GM18511 (cell line): ENCODE data around the gene S100A9.
"Not testable (repeated sequence)": the region's sequence is repeated elsewhere in the genome, so short reads cannot be mapped to it uniquely, and the experiment has no call there.

ENCODE experiments used
- ATAC-seq: cut with Tn5 transposase; IDR thresholded peaks from one replicate; pipeline ENCODE4 v1.9.1; 2021; ENCODE audit warnings: mild to moderate bottlenecking, moderate library complexity; ENCODE audit not compliant: unreplicated experiment

S100A9 gene

GRCh38 chr1:153357853-153358690 is at the start of gene S100A9:
Gene S100A9, plus strand, starts transcription at chr1:153357854. Its CDS starts 430 bp downstream, at chr1:153358284.
- no peak for ATAC-seq

DNA sequence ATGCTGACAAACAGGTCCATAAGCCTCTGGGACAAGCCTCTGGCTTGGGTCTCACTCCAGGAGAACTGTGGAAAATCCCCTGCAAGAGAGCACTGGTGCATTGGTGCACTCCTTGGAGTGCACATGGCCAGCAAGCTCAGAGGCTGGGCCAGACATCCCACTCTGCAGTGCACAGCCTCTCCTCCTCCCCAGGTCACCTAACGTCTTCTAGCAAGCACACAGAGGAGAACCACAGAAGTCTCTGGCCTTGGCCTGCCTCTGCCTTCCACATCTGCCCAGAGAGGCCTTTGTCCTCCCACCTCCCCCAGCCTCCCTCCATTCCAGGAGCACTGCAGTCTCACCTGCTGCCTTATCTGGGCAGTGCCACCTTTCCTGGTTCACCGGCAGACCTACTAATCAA is 49.1 kb upstream of the S100A9 start:
- ATAC-seq, result no peak

DNA sequence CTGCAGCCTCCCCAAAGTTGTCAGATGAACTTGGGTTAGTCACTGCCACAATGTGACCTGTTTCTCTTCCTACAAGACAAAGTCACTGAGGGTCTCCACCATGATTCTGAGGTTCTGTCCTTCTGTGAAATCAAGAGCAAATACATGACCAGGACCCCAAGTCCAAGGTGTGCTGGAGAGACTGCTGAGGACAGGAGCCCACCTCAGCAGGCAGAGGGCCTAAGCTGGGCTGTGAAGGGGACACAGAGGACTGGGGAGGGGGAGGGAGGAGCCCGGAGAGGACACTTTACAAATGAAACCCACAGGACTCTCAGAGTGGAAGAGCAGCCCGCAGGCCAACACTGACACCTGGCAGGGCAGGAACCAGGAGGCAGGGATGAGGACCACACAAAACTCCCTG is 48.2 kb upstream of the S100A9 start:
- no peak for ATAC-seq

- no peak for ATAC-seq
Observed at GRCh38 chr1:153310526-153310925, 47.1 kb upstream of the S100A9 start.

GRCh38 chr1:153312570-153313186 is 45.0 kb upstream of the S100A9 start, which contains the start of gene PGLYRP3:
Gene PGLYRP3, minus strand, starts transcription at chr1:153312952. Its CDS starts 2,287 bp downstream, at chr1:153310665.
- ATAC-seq, result no peak

DNA sequence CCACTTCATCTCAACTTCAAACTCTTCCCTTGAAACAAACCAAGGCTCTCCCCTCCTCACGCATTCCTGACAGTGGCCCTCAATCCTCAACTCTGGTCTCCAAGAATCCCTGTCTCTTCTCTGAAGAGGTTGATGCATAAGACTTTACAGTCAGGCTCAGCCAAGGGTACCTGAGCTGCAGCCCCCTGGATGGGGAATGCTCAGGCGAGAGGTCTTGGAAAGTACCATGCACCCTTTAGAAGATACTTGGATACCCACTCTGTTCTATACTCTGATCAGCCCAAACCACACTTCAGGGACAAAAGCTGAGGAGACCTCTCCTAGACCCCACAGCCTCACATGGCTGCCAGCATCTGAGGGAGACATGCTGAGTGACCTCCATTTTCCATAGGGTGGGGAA is 44.4 kb upstream of the S100A9 start:
- no peak for ATAC-seq

DNA sequence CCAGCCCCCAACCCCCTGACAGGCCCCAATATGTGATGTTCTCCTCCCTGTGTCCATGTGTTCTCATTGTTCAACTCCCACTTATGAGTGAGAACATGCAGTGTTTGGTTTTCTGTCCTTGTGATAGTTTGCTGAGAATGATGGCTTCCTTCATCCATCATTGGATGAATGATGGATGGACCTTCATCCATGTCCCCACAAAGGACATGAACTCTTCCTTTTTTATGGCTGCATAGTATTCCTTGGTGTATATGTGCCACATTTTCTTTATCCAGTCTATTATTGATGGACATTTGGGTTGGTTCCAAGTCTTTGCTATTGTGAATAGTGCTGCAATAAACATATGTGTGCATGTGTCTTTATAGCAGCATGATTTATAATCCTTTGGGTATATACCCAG is 43.3 kb upstream of the S100A9 start:
- ATAC-seq, result not testable (repeated sequence)

DNA sequence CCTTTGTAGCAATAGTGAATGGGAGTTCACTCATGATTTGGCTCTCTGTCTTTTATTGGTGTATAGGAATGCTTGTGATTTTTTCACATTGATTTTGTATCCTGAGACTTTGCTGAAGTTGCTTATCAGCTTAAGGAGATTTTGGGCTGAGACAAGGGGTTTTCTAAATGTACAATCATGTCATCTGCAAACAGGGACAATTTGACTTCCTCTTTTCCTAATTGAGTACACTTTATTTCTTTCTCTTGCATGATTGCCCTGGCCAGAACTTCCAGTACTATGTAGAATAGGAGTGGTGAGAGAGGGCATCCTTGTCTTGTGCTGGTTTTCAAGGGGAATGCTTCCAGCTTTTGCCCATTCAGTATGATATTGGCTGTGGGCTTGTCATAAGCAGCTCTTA is 41.6 kb upstream of the S100A9 start:
- ATAC-seq, result not testable (repeated sequence)

GRCh38 chr1:153318145-153318544 is 39.5 kb upstream of the S100A9 start:
- not testable (repeated sequence) for ATAC-seq

GRCh38 chr1:153322568-153322967 is 35.1 kb upstream of the S100A9 start:
- ATAC-seq, result no peak

GRCh38 chr1:153324912-153325311 is 32.7 kb upstream of the S100A9 start:
- no peak for ATAC-seq

GRCh38 chr1:153333902-153334301 is 23.8 kb upstream of the S100A9 start:
- ATAC-seq, result no peak

DNA sequence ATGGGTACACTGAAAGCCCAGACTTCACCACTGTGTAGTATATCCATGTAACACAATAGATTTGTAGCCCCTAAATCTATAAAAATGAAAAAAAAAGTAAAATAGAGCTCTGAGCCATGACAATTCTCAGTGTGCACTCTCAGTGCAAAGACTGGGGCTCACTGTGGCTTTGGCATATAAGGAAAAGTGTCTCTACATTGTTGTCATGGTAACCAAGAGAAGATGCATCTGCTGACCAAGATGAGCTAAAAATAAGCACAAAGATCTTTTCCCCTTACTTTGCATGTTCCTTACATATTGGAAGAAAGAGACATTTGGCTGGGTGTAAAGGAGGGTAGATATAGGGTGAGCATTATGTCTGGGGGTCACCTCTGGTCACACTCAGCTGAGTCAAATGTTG is 21.0 kb upstream of the S100A9 start:
- no peak for ATAC-seq

DNA sequence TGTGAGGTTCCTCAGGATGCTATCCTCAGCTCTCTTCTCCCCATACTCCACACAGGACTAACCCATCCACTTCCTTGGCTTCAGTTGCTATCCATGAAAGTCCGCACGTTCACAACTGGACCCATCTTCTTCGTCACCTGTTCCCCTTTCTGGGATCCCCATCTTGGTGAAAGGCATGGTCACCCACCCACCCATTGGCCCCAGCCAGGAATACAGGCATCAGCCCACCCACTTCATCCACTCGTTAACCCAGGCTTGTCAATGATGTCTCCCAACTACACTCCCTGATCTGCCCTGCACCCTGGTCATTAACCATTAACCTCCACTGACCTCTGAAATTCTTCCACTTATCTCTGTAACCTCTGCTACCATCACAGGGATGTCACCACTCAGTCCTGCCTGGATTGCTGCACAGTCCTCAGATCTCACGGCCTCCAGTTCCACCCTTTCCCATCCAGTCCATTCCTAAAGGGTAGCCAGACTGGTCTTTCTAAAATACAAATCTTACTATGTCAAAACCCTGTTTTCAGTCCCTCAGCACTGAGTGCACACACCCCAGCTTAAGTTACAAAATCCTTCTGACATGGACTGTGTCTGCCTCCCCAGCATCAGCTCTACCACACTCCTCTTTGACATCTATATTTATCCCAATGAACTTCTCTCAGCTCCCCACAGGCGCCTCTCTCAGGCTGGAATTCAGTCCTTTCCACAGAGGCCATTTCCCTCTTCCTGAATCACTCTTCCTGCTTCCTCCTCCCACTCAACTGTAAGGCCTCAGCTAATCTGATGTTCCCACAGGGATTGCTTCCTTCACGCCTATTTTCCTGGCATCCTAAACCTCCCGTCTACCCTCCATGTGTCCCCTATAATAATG is 19.4 kb upstream of the S100A9 start:
- ATAC-seq, result no peak

DNA sequence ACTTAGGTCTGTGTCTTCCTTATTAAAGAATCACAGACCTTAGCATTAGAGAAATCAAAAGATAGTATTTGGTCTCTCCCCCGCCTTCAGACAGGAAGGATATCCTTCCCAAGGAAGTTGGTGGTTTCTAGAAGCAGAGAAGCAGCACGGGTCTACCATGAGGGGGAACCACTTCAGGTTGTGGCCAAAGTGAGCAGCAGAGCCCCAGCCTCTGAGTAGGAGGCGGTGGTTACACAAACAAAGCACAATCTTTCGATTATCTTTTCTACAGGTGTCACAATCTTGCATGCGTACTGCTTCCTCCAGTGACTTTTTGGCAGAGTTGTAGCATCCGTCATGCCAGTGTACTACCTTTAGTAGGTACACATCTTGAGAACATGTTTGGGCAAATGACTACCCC is 17.9 kb upstream of the S100A9 start:
- no peak for ATAC-seq

DNA sequence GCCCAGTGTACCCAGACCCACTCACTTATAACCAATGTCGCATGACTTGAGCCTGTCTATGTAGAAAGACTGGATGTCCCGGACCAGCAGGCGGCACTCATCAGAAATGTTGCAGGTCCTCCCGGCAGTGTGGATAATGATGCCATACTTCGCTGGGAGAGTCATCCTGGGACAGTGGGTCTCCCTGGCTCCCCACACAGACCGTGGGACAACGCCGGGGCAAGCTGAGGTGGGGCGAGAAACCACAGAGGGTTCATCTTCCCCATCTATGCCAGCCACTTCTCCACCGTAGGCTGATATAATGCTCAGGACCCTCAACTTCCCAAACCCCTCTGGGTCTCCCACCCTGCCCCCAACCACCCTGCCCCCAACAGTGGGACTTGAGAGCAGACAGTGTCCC is 17.3 kb upstream of the S100A9 start:
- ATAC-seq, result no peak

DNA sequence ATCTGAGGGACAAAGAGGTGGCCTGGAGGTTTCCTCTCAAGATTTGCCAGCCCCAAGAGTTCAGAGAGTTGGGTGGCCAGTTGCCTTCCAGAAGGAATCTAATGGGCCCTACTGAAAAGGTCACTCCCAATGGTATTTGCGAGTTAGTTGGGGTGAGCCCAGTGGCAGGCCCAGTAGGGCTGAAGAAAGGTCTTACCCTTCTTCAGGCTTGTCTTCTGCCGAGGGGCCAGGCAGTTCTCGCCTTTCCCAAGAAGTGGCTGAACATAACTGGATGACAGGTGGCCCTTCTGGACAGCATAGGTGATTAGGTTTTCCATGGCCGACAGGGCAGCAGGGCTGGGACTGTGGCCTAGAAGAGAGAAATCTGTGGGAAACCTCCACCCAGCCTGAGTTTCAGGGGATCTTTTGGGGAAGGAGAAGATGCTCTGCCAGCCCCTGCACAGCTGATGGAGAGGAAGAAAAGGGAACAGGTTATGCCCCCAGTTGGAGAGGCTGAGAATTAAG is 16.2 kb upstream of the S100A9 start:
- ATAC-seq, result no peak

DNA sequence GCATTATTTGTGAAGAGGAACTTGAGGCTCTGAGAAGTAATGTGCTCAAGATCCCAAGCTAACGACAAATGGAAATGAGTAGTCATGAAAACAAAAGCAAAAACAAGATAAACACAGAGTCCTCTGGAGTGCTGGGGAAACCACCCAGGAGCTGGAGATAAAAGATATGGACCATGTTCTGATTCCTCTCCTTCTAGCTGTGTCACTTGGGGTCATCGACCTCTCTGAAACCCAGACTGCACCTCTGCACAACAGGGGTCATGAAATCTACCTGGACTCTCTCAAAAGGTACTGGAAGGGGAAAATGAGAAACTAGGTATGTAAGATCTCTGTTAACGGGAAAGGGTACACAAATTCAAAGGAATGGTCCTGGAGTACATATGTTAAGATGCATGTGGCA is 15.5 kb upstream of the S100A9 start:
- no peak for ATAC-seq

DNA sequence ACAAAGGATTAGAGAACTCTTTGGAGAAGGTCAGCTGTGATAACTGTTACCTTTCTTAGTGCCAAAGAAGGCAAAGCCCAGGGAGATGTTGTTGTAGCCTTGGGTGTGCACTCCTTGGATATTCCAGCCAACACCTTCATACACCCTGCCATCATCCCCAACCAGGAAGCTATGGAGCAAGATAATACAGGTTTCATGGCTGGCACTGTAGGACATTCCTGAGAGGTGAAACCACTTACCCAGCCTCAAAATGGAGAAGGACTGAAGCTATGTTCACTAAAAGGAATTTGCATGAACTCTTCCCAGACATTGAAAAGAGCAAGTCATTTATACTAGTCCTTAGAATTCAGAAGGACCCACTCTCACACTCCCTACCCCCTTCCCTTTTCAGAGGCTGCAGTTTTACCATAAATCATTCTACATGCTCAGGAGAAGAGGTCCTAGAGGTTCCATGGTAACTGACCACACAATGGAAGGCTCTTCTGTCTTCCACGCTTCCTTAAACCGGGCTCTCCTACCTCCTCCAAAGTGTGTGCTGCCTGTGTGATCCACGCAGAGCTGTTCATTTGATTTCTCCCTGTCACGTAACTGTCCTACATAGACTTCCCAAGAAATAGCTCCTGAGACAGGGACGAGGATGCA is 14.5 kb upstream of the S100A9 start:
- ATAC-seq, result no peak

DNA sequence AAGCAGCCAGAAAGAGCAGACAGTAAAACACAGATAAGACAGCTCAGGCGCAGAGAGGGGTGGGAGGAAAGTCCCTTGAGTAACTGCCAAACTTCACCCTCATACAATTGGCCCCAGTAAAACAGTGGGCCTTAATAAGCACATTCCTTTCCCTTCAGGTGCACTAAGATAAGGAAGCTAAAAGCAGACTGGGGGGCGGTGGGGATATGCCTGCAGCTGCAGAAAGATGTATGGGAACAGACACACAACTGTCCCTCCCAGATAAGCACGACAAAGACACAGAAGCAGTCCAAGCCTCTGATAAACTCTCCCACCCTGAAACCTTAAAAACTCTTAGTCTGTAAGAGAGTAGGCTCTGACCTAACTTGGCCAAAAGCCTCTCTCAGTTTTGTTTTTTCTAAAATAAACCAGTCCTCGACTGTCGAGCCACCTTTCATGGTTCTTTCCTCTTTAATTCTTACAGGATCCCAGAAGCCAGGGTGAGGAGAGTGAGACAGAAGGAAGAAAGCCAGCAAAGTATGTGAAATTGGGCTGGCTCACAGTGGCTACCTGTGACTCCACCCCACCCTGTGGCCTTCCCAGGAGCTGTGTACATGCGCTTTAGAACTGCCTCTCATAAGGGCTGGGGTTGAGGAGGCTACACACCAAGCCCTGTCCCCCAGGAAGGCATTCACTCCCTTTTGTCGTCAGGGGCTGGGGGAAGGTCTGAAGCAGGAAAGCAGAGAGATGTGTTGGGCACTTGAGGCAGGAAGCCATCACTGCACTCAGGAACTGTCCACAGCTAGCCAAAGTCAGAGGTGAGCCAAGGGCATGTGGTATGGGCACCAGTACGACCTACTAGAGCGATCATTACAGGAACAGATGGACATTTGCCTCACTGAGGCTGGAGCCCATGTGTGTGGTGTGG is 13.6 kb upstream of the S100A9 start:
- ATAC-seq, result no peak
